ENCODE results near the gene TMEM156.

- TF ChIP-seq, protein P1, sequence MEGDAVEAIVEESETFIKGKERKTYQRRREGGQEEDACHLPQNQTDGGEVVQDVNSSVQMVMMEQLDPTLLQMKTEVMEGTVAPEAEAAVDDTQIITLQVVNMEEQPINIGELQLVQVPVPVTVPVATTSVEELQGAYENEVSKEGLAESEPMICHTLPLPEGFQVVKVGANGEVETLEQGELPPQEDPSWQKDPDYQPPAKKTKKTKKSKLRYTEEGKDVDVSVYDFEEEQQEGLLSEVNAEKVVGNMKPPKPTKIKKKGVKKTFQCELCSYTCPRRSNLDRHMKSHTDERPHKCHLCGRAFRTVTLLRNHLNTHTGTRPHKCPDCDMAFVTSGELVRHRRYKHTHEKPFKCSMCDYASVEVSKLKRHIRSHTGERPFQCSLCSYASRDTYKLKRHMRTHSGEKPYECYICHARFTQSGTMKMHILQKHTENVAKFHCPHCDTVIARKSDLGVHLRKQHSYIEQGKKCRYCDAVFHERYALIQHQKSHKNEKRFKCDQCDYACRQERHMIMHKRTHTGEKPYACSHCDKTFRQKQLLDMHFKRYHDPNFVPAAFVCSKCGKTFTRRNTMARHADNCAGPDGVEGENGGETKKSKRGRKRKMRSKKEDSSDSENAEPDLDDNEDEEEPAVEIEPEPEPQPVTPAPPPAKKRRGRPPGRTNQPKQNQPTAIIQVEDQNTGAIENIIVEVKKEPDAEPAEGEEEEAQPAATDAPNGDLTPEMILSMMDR (IDR thresholded peaks at IDR 0.05): no peak
- TF ChIP-seq POLR2A (IDR thresholded peaks at IDR 0.05): no peak
Measured at GRCh38 chr4:38980903-38981676, 51.1 kb downstream of the TMEM156 start.

All from breast epithelium (tissue), 3 donors.